Measurements from ENCODE around the gene TAPBPL. TPM values are rescaled to one million over a fixed set of nuclear protein-coding genes. Genes with fewer than 3 reads are reported as not detected.
A peak's percentile ranks its signal among the peaks of the same experiment; 100 is the strongest.
"Not testable (repeated sequence)": the region's sequence is repeated elsewhere in the genome, so short reads cannot be mapped to it uniquely, and the experiment has no call there.

Gene TAPBPL
- total RNA-seq = 15.8 TPM

GRCh38 chr12:6451348-6452244, at the start of gene TAPBPL:
Gene TAPBPL, plus strand, starts transcription at chr12:6452042. Its CDS starts 207 bp downstream, at chr12:6452249.
- peak; percentile 89 for ATAC-seq
- peak; percentile 92 for DNase-seq (ENCODE audit: low spot score)

- DNase-seq (ENCODE audit: low spot score) (no peak), ATAC-seq (no peak)
Measured at GRCh38 chr12:6404390-6404789, 47.5 kb upstream of the TAPBPL start.

- no peak for DNase-seq (ENCODE audit: low spot score)
- ATAC-seq = no peak
Measured at GRCh38 chr12:6405963-6406362, 45.9 kb upstream of the TAPBPL start.

GRCh38 chr12:6407236-6407954, 44.4 kb upstream of the TAPBPL start:
- DNase-seq (ENCODE audit: low spot score) = peak; percentile 39
- ATAC-seq = no peak

GRCh38 chr12:6416596-6416995, 35.2 kb upstream of the TAPBPL start:
- DNase-seq (ENCODE audit: low spot score) (no peak), ATAC-seq (peak; percentile 39)

GRCh38 chr12:6418796-6419195, 33.0 kb upstream of the TAPBPL start:
- DNase-seq (ENCODE audit: low spot score) (no peak), ATAC-seq (no peak)

- DNase-seq (ENCODE audit: low spot score) (no peak), ATAC-seq (no peak)
Measured at GRCh38 chr12:6420364-6420763, 31.5 kb upstream of the TAPBPL start.

- DNase-seq (ENCODE audit: low spot score) = peak; percentile 81
- peak; percentile 99 for ATAC-seq
Measured at GRCh38 chr12:6423267-6424007, 28.4 kb upstream of the TAPBPL start.

GRCh38 chr12:6424008-6424347, 27.9 kb upstream of the TAPBPL start:
- ATAC-seq (peak; percentile 35), DNase-seq (ENCODE audit: low spot score) (no peak)

GRCh38 chr12:6424866-6425265, 27.0 kb upstream of the TAPBPL start:
- no peak for ATAC-seq
- DNase-seq (ENCODE audit: low spot score) = peak; percentile 30

GRCh38 chr12:6425590-6426531, 26.0 kb upstream of the TAPBPL start:
- DNase-seq (ENCODE audit: low spot score) (peak; percentile 47), ATAC-seq (no peak)

GRCh38 chr12:6426882-6427671, 24.8 kb upstream of the TAPBPL start:
- ATAC-seq = no peak
- peak; percentile 31 for DNase-seq (ENCODE audit: low spot score)

- peak; percentile 18 for DNase-seq (ENCODE audit: low spot score)
- ATAC-seq = not testable (repeated sequence)
Measured at GRCh38 chr12:6427796-6428195, 24.0 kb upstream of the TAPBPL start.

GRCh38 chr12:6428326-6428725, 23.5 kb upstream of the TAPBPL start:
- no peak for ATAC-seq
- DNase-seq (ENCODE audit: low spot score) = no peak

GRCh38 chr12:6430124-6430989, 21.5 kb upstream of the TAPBPL start:
- DNase-seq (ENCODE audit: low spot score) (peak; percentile 12), ATAC-seq (peak; percentile 37)

- ATAC-seq (no peak), DNase-seq (ENCODE audit: low spot score) (no peak)
Measured at GRCh38 chr12:6432991-6433390, 18.9 kb upstream of the TAPBPL start.

- DNase-seq (ENCODE audit: low spot score) (no peak), ATAC-seq (no peak)
Measured at GRCh38 chr12:6434205-6435140, 17.4 kb upstream of the TAPBPL start.
